Activated CD4-positive, alpha-beta T cell treated with anti-CD3 and anti-CD28 coated beads for 36 hours (primary cell): ENCODE results near the gene PCYT2. TPM values are rescaled to one million over a fixed set of nuclear protein-coding genes. Genes with fewer than 3 reads are reported as not detected.
A peak's percentile ranks its signal among the peaks of the same experiment; 100 is the strongest.

Experiments used
- ATAC-seq: fragments of 200-7000 bp; cut with Tn5 transposase; one replicate; pipeline ENCODE4 v1.10.0; 2021; ENCODE audit warnings: mild to moderate bottlenecking, moderate library complexity
- CTCF ChIA-PET: fragments of 350-600 bp; sonication (Branson Sonifier 250); formaldehyde crosslinking; loops from one replicate; lab custom pipeline; 2021; ENCODE audit warnings: antibody characterized with exemption; lab: Charles Lee
- POLR2A ChIA-PET: fragments of 350-600 bp; sonication (Branson Sonifier 250); formaldehyde crosslinking; loops from one replicate; lab custom pipeline; 2021; ENCODE audit warnings: antibody characterized with exemption, inconsistent platforms; lab: Charles Lee
- DNase-seq: peaks from one replicate; pipeline ENCODE4 v3.0.0-alpha.2; 2020
- H3K27ac Mint-ChIP-seq: one replicate; pipeline ENCODE4 v1.8.0; 2021; ENCODE audit warnings: mixed read lengths
- H3K27me3 Mint-ChIP-seq: one replicate; pipeline ENCODE4 v1.8.0; 2021; ENCODE audit warnings: mixed read lengths
- H3K36me3 Mint-ChIP-seq: one replicate; pipeline ENCODE4 v1.8.0; 2021; ENCODE audit warnings: low read depth, mixed read lengths
- H3K4me1 Mint-ChIP-seq: one replicate; pipeline ENCODE4 v1.8.0; 2021; ENCODE audit warnings: mixed read lengths
- H3K4me3 Mint-ChIP-seq: one replicate; pipeline ENCODE4 v1.8.0; 2021; ENCODE audit warnings: mild to moderate bottlenecking, moderate library complexity, mixed read lengths
- H3K9me3 Mint-ChIP-seq: one replicate; pipeline ENCODE4 v1.8.0; 2021; ENCODE audit warnings: low read depth, mixed read lengths
- intact Hi-C, 2 experiments: fragments of 100-400 bp; cut with DNase I in 1 of 2; cut with micrococcal nuclease in 1 of 2; formaldehyde crosslinking; loops; one replicate each; pipeline versions ENCODE4 v1.14.2 to v1.15.1; 2022 to 2024; cut with DNase I, micrococcal nuclease
- total RNA-seq, 2 experiments: library from RNA; stranded (reverse); gene quantifications; one replicate each; pipeline ENCODE4 v1.2.3, GENCODE V29; 2021

Gene PCYT2
- total RNA-seq, 2 experiments from 2014 or later = 19.7 to 24.0 TPM

- H3K9me3 Mint-ChIP-seq = no peaks in the 10 kb centered on the region
- ChIA-PET CTCF (interaction anchor here (0.8 kb wide), 1 partner anchor 112 kb away, joined by 4 read pairs; no protein-coding TSS in a partner anchor), POLR2A (interaction anchor here (0.8 kb wide), 1 partner anchor 358 kb away, joined by 6 read pairs; the partner anchor contains the start of gene FAAP100)
- H3K4me1 Mint-ChIP-seq = peaks cover 9% of the 10 kb centered on the region
- no peaks in the 10 kb centered on the region for H3K27me3 Mint-ChIP-seq
- H3K27ac Mint-ChIP-seq = no peak overlapping the region
- H3K4me3 Mint-ChIP-seq = peak overlapping the region; percentile 79
- intact Hi-C loops = loop anchor here (2.0 to 10.0 kb wide), 5 partner anchors 17 to 787 kb away; partner anchors contain the start of genes ARHGDIA (in 1 of the 2), CYBC1 (in 1 of the 2), FAAP100 (in 1 of the 2) and MAFG (in 1 of the 2)
- DNase-seq (no peak), ATAC-seq (no peak)
- H3K36me3 Mint-ChIP-seq = peaks cover 33% of the 10 kb centered on the region
Observed at GRCh38 chr17:81909966-81910839, 996 bp downstream of the PCYT2 start.

- H3K4me3 Mint-ChIP-seq = peak overlapping the region; percentile 79
- peaks cover 27% of the 10 kb centered on the region for H3K36me3 Mint-ChIP-seq
- intact Hi-C loops = no loop called here
- no peak overlapping the region for H3K27ac Mint-ChIP-seq
- POLR2A ChIA-PET = no interaction called here
- no peaks in the 10 kb centered on the region for H3K9me3 Mint-ChIP-seq
- CTCF ChIA-PET = interaction anchor here (0.5 kb wide), 1 partner anchor 517 kb away, joined by 3 read pairs; no protein-coding TSS in a partner anchor
- H3K27me3 Mint-ChIP-seq = no peaks in the 10 kb centered on the region
- no peak for ATAC-seq
- DNase-seq = no peak
- peaks cover 9% of the 10 kb centered on the region for H3K4me1 Mint-ChIP-seq
Observed at GRCh38 chr17:81909231-81909630, 2.0 kb downstream of the PCYT2 start.

- ChIA-PET CTCF (no interaction called here), POLR2A (no interaction called here)
- no peak for ATAC-seq
- Mint-ChIP-seq H3K9me3 (no peaks in the 10 kb centered on the region), H3K4me1 (peaks cover 9% of the 10 kb centered on the region), H3K27ac (no peak overlapping the region), H3K27me3 (no peaks in the 10 kb centered on the region), H3K4me3 (no peak overlapping the region), H3K36me3 (peaks cover 26% of the 10 kb centered on the region)
- DNase-seq = no peak
- intact Hi-C loops = no loop called here
Observed at GRCh38 chr17:81908793-81909192, 2.4 kb downstream of the PCYT2 start.

- H3K27me3 Mint-ChIP-seq = no peaks in the 10 kb centered on the region
- H3K9me3 Mint-ChIP-seq = no peaks in the 10 kb centered on the region
- no peak overlapping the region for H3K4me3 Mint-ChIP-seq
- DNase-seq = no peak
- ChIA-PET POLR2A (no interaction called here), CTCF (no interaction called here)
- H3K36me3 Mint-ChIP-seq = peaks cover 15% of the 10 kb centered on the region
- ATAC-seq = no peak
- H3K27ac Mint-ChIP-seq = no peak overlapping the region
- H3K4me1 Mint-ChIP-seq = peaks cover 9% of the 10 kb centered on the region
- intact Hi-C loops = no loop called here
Observed at GRCh38 chr17:81907219-81908145, 3.7 kb downstream of the PCYT2 start.

- Mint-ChIP-seq H3K27ac (no peak overlapping the region), H3K36me3 (peaks cover 10% of the 10 kb centered on the region), H3K4me1 (peaks cover 7% of the 10 kb centered on the region), H3K4me3 (no peak overlapping the region), H3K9me3 (no peaks in the 10 kb centered on the region), H3K27me3 (no peaks in the 10 kb centered on the region)
- intact Hi-C loops = no loop called here
- ATAC-seq = no peak
- DNase-seq = no peak
- POLR2A ChIA-PET = no interaction called here
- CTCF ChIA-PET = interaction anchor here (0.6 to 1.4 kb wide), 2 partner anchors 37 to 225 kb away, joined by 3 read pairs; no protein-coding TSS in a partner anchor
Observed at GRCh38 chr17:81906476-81907218, 4.6 kb downstream of the PCYT2 start.

- intact Hi-C loops = no loop called here
- DNase-seq (no peak), ATAC-seq (no peak)
- H3K36me3 Mint-ChIP-seq = peaks cover 12% of the 10 kb centered on the region
- H3K27me3 Mint-ChIP-seq = peaks cover 3% of the 10 kb centered on the region
- no peak overlapping the region for H3K27ac Mint-ChIP-seq
- peaks cover 9% of the 10 kb centered on the region for H3K4me1 Mint-ChIP-seq
- ChIA-PET CTCF (interaction anchor here (1.4 kb wide), 1 partner anchor 36 kb away, joined by 3 read pairs; no protein-coding TSS in a partner anchor), POLR2A (no interaction called here)
- no peaks in the 10 kb centered on the region for H3K9me3 Mint-ChIP-seq
- H3K4me3 Mint-ChIP-seq = no peak overlapping the region
Observed at GRCh38 chr17:81905993-81906392, 5.2 kb downstream of the PCYT2 start.

- Mint-ChIP-seq H3K4me1 (peaks cover 11% of the 10 kb centered on the region), H3K27ac (no peak overlapping the region), H3K36me3 (peaks cover 12% of the 10 kb centered on the region), H3K9me3 (no peaks in the 10 kb centered on the region), H3K27me3 (peaks cover 5% of the 10 kb centered on the region), H3K4me3 (no peak overlapping the region)
- DNase-seq (no peak), ATAC-seq (no peak)
- ChIA-PET POLR2A (no interaction called here), CTCF (interaction anchor here (0.6 to 1.4 kb wide), 2 partner anchors 36 to 80 kb away, joined by 3 read pairs; no protein-coding TSS in a partner anchor)
- intact Hi-C loops = no loop called here
Observed at GRCh38 chr17:81905424-81905875, 5.7 kb downstream of the PCYT2 start.

- intact Hi-C loops = no loop called here
- no peak for ATAC-seq
- no peak overlapping the region for H3K27ac Mint-ChIP-seq
- H3K36me3 Mint-ChIP-seq = peaks cover 18% of the 10 kb centered on the region
- H3K4me3 Mint-ChIP-seq = no peak overlapping the region
- no peak for DNase-seq
- CTCF ChIA-PET = interaction anchor here (0.6 kb wide), 1 partner anchor 81 kb away, joined by 3 read pairs; no protein-coding TSS in a partner anchor
- no peaks in the 10 kb centered on the region for H3K9me3 Mint-ChIP-seq
- H3K27me3 Mint-ChIP-seq = peaks cover 5% of the 10 kb centered on the region
- POLR2A ChIA-PET = no interaction called here
- H3K4me1 Mint-ChIP-seq = peaks cover 6% of the 10 kb centered on the region
Observed at GRCh38 chr17:81904600-81905423, 6.4 kb downstream of the PCYT2 start.

- ChIA-PET CTCF (no interaction called here), POLR2A (no interaction called here)
- no peak overlapping the region for H3K4me3 Mint-ChIP-seq
- H3K27me3 Mint-ChIP-seq = peaks cover 5% of the 10 kb centered on the region
- DNase-seq (no peak), ATAC-seq (no peak)
- intact Hi-C loops = no loop called here
- no peak overlapping the region for H3K27ac Mint-ChIP-seq
- H3K36me3 Mint-ChIP-seq = peaks cover 23% of the 10 kb centered on the region
- H3K4me1 Mint-ChIP-seq = peaks cover 5% of the 10 kb centered on the region
- H3K9me3 Mint-ChIP-seq = no peaks in the 10 kb centered on the region
Observed at GRCh38 chr17:81903896-81904599, 7.2 kb downstream of the PCYT2 start.

GRCh38 chr17:81903415-81903831, 7.8 kb downstream of the PCYT2 start:
- no peaks in the 10 kb centered on the region for H3K9me3 Mint-ChIP-seq
- DNase-seq = no peak
- H3K27me3 Mint-ChIP-seq = peaks cover 5% of the 10 kb centered on the region
- no peak overlapping the region for H3K27ac Mint-ChIP-seq
- ChIA-PET CTCF (no interaction called here), POLR2A (no interaction called here)
- no peak overlapping the region for H3K4me3 Mint-ChIP-seq
- H3K4me1 Mint-ChIP-seq = peaks cover 5% of the 10 kb centered on the region
- ATAC-seq = no peak
- peaks cover 23% of the 10 kb centered on the region for H3K36me3 Mint-ChIP-seq
- intact Hi-C loops = no loop called here
